GM21576 (cell line): ENCODE data around the gene MAP6.
"Not testable (repeated sequence)": the region's sequence is repeated elsewhere in the genome, so short reads cannot be mapped to it uniquely, and the experiment has no call there.

ENCODE experiments used
- ATAC-seq: cut with Tn5 transposase; IDR thresholded peaks from one replicate; pipeline ENCODE4 v1.9.1; 2021; ENCODE audit warnings: mild to moderate bottlenecking, moderate library complexity; ENCODE audit not compliant: unreplicated experiment

The MAP6 gene

GRCh38 chr11:75593286-75593915 is 75.4 kb downstream of the MAP6 start:
- no peak for ATAC-seq

GRCh38 chr11:75592715-75593114 is 76.1 kb downstream of the MAP6 start:
- ATAC-seq, result no peak

- no peak for ATAC-seq
Measured at GRCh38 chr11:75591966-75592365, 76.9 kb downstream of the MAP6 start.

- ATAC-seq, result no peak
Measured at GRCh38 chr11:75591371-75591770, 77.5 kb downstream of the MAP6 start.

GRCh38 chr11:75589933-75590332 is 78.9 kb downstream of the MAP6 start:
- ATAC-seq, result no peak

GRCh38 chr11:75589051-75589450 is 79.8 kb downstream of the MAP6 start:
- no peak for ATAC-seq

GRCh38 chr11:75588051-75588481 is 80.8 kb downstream of the MAP6 start:
- no peak for ATAC-seq

GRCh38 chr11:75586395-75586794 is 82.4 kb downstream of the MAP6 start:
- no peak for ATAC-seq

- ATAC-seq, result no peak
Measured at GRCh38 chr11:75585293-75585670, 83.6 kb downstream of the MAP6 start.

GRCh38 chr11:75584659-75585292 is 84.1 kb downstream of the MAP6 start:
- not testable (repeated sequence) for ATAC-seq

- no peak for ATAC-seq
Measured at GRCh38 chr11:75583718-75584658, 84.8 kb downstream of the MAP6 start.

- peak; percentile 42 for ATAC-seq
Measured at GRCh38 chr11:75582895-75583717, 85.7 kb downstream of the MAP6 start.

GRCh38 chr11:75582506-75582894 is 86.3 kb downstream of the MAP6 start:
- no peak for ATAC-seq

- no peak for ATAC-seq
Measured at GRCh38 chr11:75579841-75580240, 89.0 kb downstream of the MAP6 start.

GRCh38 chr11:75578977-75579376 is 89.9 kb downstream of the MAP6 start:
- ATAC-seq, result no peak

- ATAC-seq, result no peak
Measured at GRCh38 chr11:75577207-75577606, 91.6 kb downstream of the MAP6 start.

- peak; percentile 60 for ATAC-seq
Measured at GRCh38 chr11:75576499-75576918, 92.3 kb downstream of the MAP6 start.

GRCh38 chr11:75576017-75576416 is 92.8 kb downstream of the MAP6 start:
- peak; percentile 6 for ATAC-seq

GRCh38 chr11:75574698-75575602 is 93.9 kb downstream of the MAP6 start:
- no peak for ATAC-seq

GRCh38 chr11:75572744-75573143 is 96.1 kb downstream of the MAP6 start:
- no peak for ATAC-seq
